Neural progenitor cell (in vitro differentiated cells): ENCODE measurements around the gene HSPA1B. TPM values are rescaled to one million over a fixed set of nuclear protein-coding genes. Genes with fewer than 3 reads are reported as not detected.
"Not testable (repeated sequence)": the region's sequence is repeated elsewhere in the genome, so short reads cannot be mapped to it uniquely, and the experiment has no call there.

Source experiments
- DNase-seq: peaks from one replicate; pipeline ENCODE4 v3.0.0-alpha.2; 2016; ENCODE audit warnings: low spot score
- H2AFZ ChIP-seq: fragments of 200-600 bp; sonication (generic); replicated peaks from 2 replicates; pipeline ENCODE4 v1.6.1; 2016; ENCODE audit warnings: antibody characterized with exemption
- H3F3A ChIP-seq: fragments of 200-600 bp; sonication (generic); 2 replicates; pipeline ENCODE4 v1.6.1; 2016; ENCODE audit warnings: antibody characterized with exemption, low read depth
- H3K27ac ChIP-seq: fragments of 200-600 bp; sonication (generic); 2 replicates; pipeline ENCODE4 v1.5.1; 2016; ENCODE audit warnings: mild to moderate bottlenecking
- H3K27me3 ChIP-seq: fragments of 200-600 bp; sonication (generic); 2 replicates; pipeline ENCODE4 v1.6.1; 2016; ENCODE audit warnings: mild to moderate bottlenecking, moderate library complexity
- H3K36me3 ChIP-seq: fragments of 200-600 bp; sonication (generic); 2 replicates; pipeline ENCODE4 v1.5.1; 2016
- H3K4me1 ChIP-seq: fragments of 200-600 bp; sonication (generic); 2 replicates; pipeline ENCODE4 v1.6.1; 2016; ENCODE audit warnings: mixed run types
- H3K4me2 ChIP-seq: fragments of 200-600 bp; sonication (generic); 2 replicates; pipeline ENCODE4 v1.6.1; 2016
- H3K4me3 ChIP-seq: fragments of 200-600 bp; sonication (generic); 2 replicates; pipeline ENCODE4 v1.5.1; 2016
- H3K79me2 ChIP-seq: fragments of 200-600 bp; sonication (generic); 2 replicates; pipeline ENCODE4 v1.6.1; 2016; ENCODE audit warnings: low read depth
- H3K9ac ChIP-seq: fragments of 200-600 bp; sonication (generic); 2 replicates; pipeline ENCODE4 v1.6.1; 2016
- H3K9me3 ChIP-seq: fragments of 200-600 bp; sonication (generic); 2 replicates; pipeline ENCODE4 v1.5.1; 2016; ENCODE audit warnings: low read depth
- H4K20me1 ChIP-seq: fragments of 200-600 bp; sonication (generic); 2 replicates; pipeline ENCODE4 v1.6.1; 2016; ENCODE audit warnings: low read depth
- H3K27ac Mint-ChIP-seq: 3 replicates; pipeline ENCODE4 v1.8.0; 2021; ENCODE audit warnings: mixed read lengths
- H3K27me3 Mint-ChIP-seq: 2 replicates; pipeline ENCODE4 v1.8.0; 2022; ENCODE audit warnings: low read depth, mild to moderate bottlenecking, inconsistent platforms, moderate library complexity, mixed read lengths; ENCODE audit not compliant: insufficient read depth
- H3K36me3 Mint-ChIP-seq: 3 replicates; pipeline ENCODE4 v1.8.0; 2021; ENCODE audit warnings: mixed read lengths
- H3K4me1 Mint-ChIP-seq: 3 replicates; pipeline ENCODE4 v1.8.0; 2021; ENCODE audit warnings: mixed read lengths
- H3K4me3 Mint-ChIP-seq: 3 replicates; pipeline ENCODE4 v1.8.0; 2021; ENCODE audit warnings: mild to moderate bottlenecking, moderate library complexity, mixed read lengths
- H3K9me3 Mint-ChIP-seq: 3 replicates; pipeline ENCODE4 v1.8.0; 2020; ENCODE audit warnings: mixed read lengths
- CTCF ChIP-seq: fragments of 200-600 bp; sonication (generic); IDR thresholded peaks from 2 replicates; pipeline ENCODE4 v1.5.1; 2017; ENCODE audit warnings: antibody characterized with exemption, mild to moderate bottlenecking
- EZH2 ChIP-seq: fragments of 200-600 bp; sonication (generic); IDR thresholded peaks from 2 replicates; pipeline ENCODE4 v1.6.1; 2017; ENCODE audit warnings: antibody characterized with exemption, mild to moderate bottlenecking, moderate library complexity
- EZH2phosphoT487 ChIP-seq: fragments of 200-600 bp; sonication (generic); IDR thresholded peaks from 2 replicates; pipeline ENCODE4 v1.6.1; 2017; ENCODE audit warnings: antibody characterized with exemption
- total RNA-seq: library from RNA; depleted of rRNA; stranded (reverse); fragments of >200 nt; gene quantifications from 2 replicates; pipeline ENCODE4 v1.2.3, GENCODE V29; 2015; ENCODE audit warnings: low replicate concordance

The HSPA1B gene
- total RNA-seq, 1 donor from 2014 or later, result 35.3 TPM

- H3F3A ChIP-seq, result peaks cover 20% of the 10 kb centered on the region
- no peaks in the 10 kb centered on the region for H3K27me3 ChIP-seq
- no peak overlapping the region for H3K4me2 ChIP-seq
- H4K20me1 ChIP-seq, result no peaks in the 10 kb centered on the region
- peaks cover 16% of the 10 kb centered on the region for H3K4me1 Mint-ChIP-seq
- no peaks in the 10 kb centered on the region for H3K27me3 Mint-ChIP-seq
- H3K36me3 ChIP-seq, result peaks cover 4% of the 10 kb centered on the region
- peak overlapping the region; percentile 43 for H3K27ac Mint-ChIP-seq
- H3K4me3 Mint-ChIP-seq, result no peak overlapping the region
- no peaks in the 10 kb centered on the region for H3K9me3 Mint-ChIP-seq
- no peak overlapping the region for H3K9ac ChIP-seq
- peaks cover 22% of the 10 kb centered on the region for H3K79me2 ChIP-seq
- H3K4me1 ChIP-seq, result peaks cover 7% of the 10 kb centered on the region
- no peak overlapping the region for H3K4me3 ChIP-seq
- no peaks in the 10 kb centered on the region for H3K9me3 ChIP-seq
- no peak overlapping the region for H3K27ac ChIP-seq
- peak; percentile 82 for DNase-seq
- H3K36me3 Mint-ChIP-seq, result peaks cover 8% of the 10 kb centered on the region
- TF ChIP-seq CTCF (peak; percentile 67), EZH2phosphoT487 (no peak), EZH2 (no peak)
- H2AFZ ChIP-seq, result no peak overlapping the region
Observed at GRCh38 chr6:31791324-31792089, 36.0 kb upstream of the HSPA1B start.

GRCh38 chr6:31792090-31792374, 35.5 kb upstream of the HSPA1B start:
- no peak overlapping the region for H3K4me3 Mint-ChIP-seq

GRCh38 chr6:31792761-31793171, 34.8 kb upstream of the HSPA1B start:
- no peaks in the 10 kb centered on the region for H3K27me3 Mint-ChIP-seq
- Histone ChIP-seq H3K9me3 (no peaks in the 10 kb centered on the region), H3K4me1 (peaks cover 7% of the 10 kb centered on the region), H3K4me2 (no peak overlapping the region), H3K79me2 (peaks cover 22% of the 10 kb centered on the region), H3K27ac (no peak overlapping the region), H3F3A (peaks cover 32% of the 10 kb centered on the region), H3K4me3 (no peak overlapping the region), H3K9ac (no peak overlapping the region), H3K36me3 (peaks cover 4% of the 10 kb centered on the region), H3K27me3 (no peaks in the 10 kb centered on the region), H4K20me1 (no peaks in the 10 kb centered on the region), H2AFZ (no peak overlapping the region)
- H3K4me1 Mint-ChIP-seq, result peaks cover 16% of the 10 kb centered on the region
- H3K27ac Mint-ChIP-seq, result no peak overlapping the region
- no peak for DNase-seq
- H3K9me3 Mint-ChIP-seq, result no peaks in the 10 kb centered on the region
- H3K36me3 Mint-ChIP-seq, result peaks cover 12% of the 10 kb centered on the region
- TF ChIP-seq EZH2, result no peak
- TF ChIP-seq CTCF, result no peak
- no peak for TF ChIP-seq EZH2phosphoT487
- H3K4me3 Mint-ChIP-seq, result no peak overlapping the region

More at GRCh38 chr6:31792090-31792374, 35.5 kb upstream of the HSPA1B start:
- H2AFZ ChIP-seq, result no peak overlapping the region
- H3K4me2 ChIP-seq, result no peak overlapping the region
- H3K79me2 ChIP-seq, result peaks cover 22% of the 10 kb centered on the region
- no peaks in the 10 kb centered on the region for H3K27me3 ChIP-seq
- H3K4me3 ChIP-seq, result no peak overlapping the region
- peaks cover 4% of the 10 kb centered on the region for H3K36me3 ChIP-seq
- H3K4me1 ChIP-seq, result peaks cover 7% of the 10 kb centered on the region
- H3K36me3 Mint-ChIP-seq, result peaks cover 10% of the 10 kb centered on the region
- H4K20me1 ChIP-seq, result no peaks in the 10 kb centered on the region
- peaks cover 25% of the 10 kb centered on the region for H3F3A ChIP-seq
- H3K27ac Mint-ChIP-seq, result no peak overlapping the region
- TF ChIP-seq CTCF, result no peak
- TF ChIP-seq EZH2phosphoT487, result no peak
- no peak for TF ChIP-seq EZH2
- peaks cover 16% of the 10 kb centered on the region for H3K4me1 Mint-ChIP-seq
- H3K27ac ChIP-seq, result no peak overlapping the region
- H3K27me3 Mint-ChIP-seq, result no peaks in the 10 kb centered on the region
- no peaks in the 10 kb centered on the region for H3K9me3 Mint-ChIP-seq
- no peak for DNase-seq
- no peaks in the 10 kb centered on the region for H3K9me3 ChIP-seq
- H3K9ac ChIP-seq, result no peak overlapping the region

GRCh38 chr6:31793927-31794245, 33.7 kb upstream of the HSPA1B start:
- peaks cover 22% of the 10 kb centered on the region for H3K79me2 ChIP-seq
- H3K9me3 Mint-ChIP-seq, H3K27me3 ChIP-seq, H3K9ac ChIP-seq, H3K27ac Mint-ChIP-seq, H2AFZ ChIP-seq, H3K36me3 ChIP-seq, H3K9me3 ChIP-seq, H3K4me1 ChIP-seq, H3K27me3 Mint-ChIP-seq, DNase-seq, H3K27ac ChIP-seq, H4K20me1 ChIP-seq: not testable (repeated sequence)
- Mint-ChIP-seq H3K4me1 (peaks cover 16% of the 10 kb centered on the region), H3K36me3 (peaks cover 15% of the 10 kb centered on the region), H3K4me3 (peak overlapping the region; percentile 99)
- peaks cover 42% of the 10 kb centered on the region for H3F3A ChIP-seq
- H3K4me3 ChIP-seq, result peak overlapping the region; percentile 73
- peak overlapping the region; percentile 93 for H3K4me2 ChIP-seq
